B cell (primary cell): Measurements from ENCODE around the gene SLC6A1. TPM values are rescaled to one million over a fixed set of nuclear protein-coding genes. Genes with fewer than 3 reads are reported as not detected.

Experiments used
- ATAC-seq: fragments of 200-7000 bp; cut with Tn5 transposase; one replicate; pipeline ENCODE4 v1.10.0; 2021; ENCODE audit warnings: low read depth, mild to moderate bottlenecking, moderate number of reproducible peaks, moderate library complexity
- CTCF ChIA-PET: fragments of 350-600 bp; sonication (Branson Sonifier 250); formaldehyde crosslinking; loops from one replicate; lab custom pipeline; 2021; ENCODE audit warnings: antibody characterized with exemption, inconsistent platforms; lab: Charles Lee
- POLR2A ChIA-PET: fragments of 350-600 bp; sonication (Branson Sonifier 250); formaldehyde crosslinking; loops from one replicate; lab custom pipeline; 2021; ENCODE audit warnings: antibody characterized with exemption; lab: Charles Lee
- DNase-seq: peaks from one replicate; pipeline ENCODE4 v3.0.0; 2013
- H2AFZ ChIP-seq: 2 replicates; pipeline ENCODE4 v1.6.1; 2012; ENCODE audit warnings: mild to moderate bottlenecking, low read depth, low read length; ENCODE audit not compliant: insufficient read depth, poor library complexity, severe bottlenecking
- H3K27ac ChIP-seq, 2 donors: 1 replicate in 1 of 2; 2 replicates in 1 of 2; pipeline ENCODE4 v1.5.1; 2012 to 2013; ENCODE audit warnings: low read length in 2 of 2, mild to moderate bottlenecking in 2 of 2, moderate library complexity in 1 of 2
- H3K27me3 ChIP-seq, 4 experiments: fragments of 200-600 bp in 1 of 4; sonication (generic) in 1 of 4; replicated peaks in 1 of 4; 1 replicate in 2 of 4; 2 replicates in 2 of 4; pipeline versions ENCODE4 v1.6.1 to v1.7.0; 2013 to 2016; ENCODE audit warnings: low read length in 3 of 4, mild to moderate bottlenecking in 2 of 4, mixed read lengths in 1 of 4, moderate library complexity in 1 of 4; ENCODE audit not compliant: insufficient read depth in 4 of 4, control insufficient read depth in 3 of 4; ENCODE audit errors: control extremely low read depth in 1 of 4
- H3K36me3 ChIP-seq, 2 experiments: replicated peaks in 1 of 2; 1 replicate in 1 of 2; 2 replicates in 1 of 2; pipeline versions ENCODE4 v1.6.1 to v1.7.1; 2013; ENCODE audit warnings: low read length in 1 of 2; ENCODE audit not compliant: insufficient read depth in 2 of 2, control insufficient read depth in 1 of 2; ENCODE audit errors: control extremely low read depth in 1 of 2, extremely low read depth in 1 of 2
- H3K4me1 ChIP-seq, 2 donors: fragments of 200-600 bp in 1 of 2; sonication (generic) in 1 of 2; 1 replicate in 1 of 2; 2 replicates in 1 of 2; pipeline versions ENCODE4 v1.5.1 to v1.6.1; 2013 to 2017; ENCODE audit warnings: low read length in 2 of 2; ENCODE audit not compliant: control insufficient read depth in 2 of 2, insufficient read depth in 2 of 2
- H3K4me2 ChIP-seq: replicated peaks from 2 replicates; pipeline ENCODE3; 2012; ENCODE audit warnings: mild to moderate bottlenecking, low read depth, low read length; ENCODE audit not compliant: poor library complexity, severe bottlenecking
- H3K4me3 ChIP-seq, 5 experiments: fragments of 200-600 bp in 1 of 5; sonication (generic) in 1 of 5; 1 replicate in 3 of 5; 2 replicates in 2 of 5; pipeline versions ENCODE4 v1.5.1 to v1.7.0; 2011 to 2016; ENCODE audit warnings: low read length in 4 of 5, mild to moderate bottlenecking in 4 of 5, low read depth in 2 of 5, control low read depth in 1 of 5, moderate library complexity in 1 of 5; ENCODE audit not compliant: insufficient read depth in 1 of 5; ENCODE audit errors: control extremely low read depth in 1 of 5, extremely low read depth in 1 of 5
- H3K79me2 ChIP-seq: fragments of 200-600 bp; sonication (generic); one replicate; pipeline ENCODE4 v1.6.0; 2016; ENCODE audit warnings: low read length; ENCODE audit not compliant: control insufficient read depth, insufficient read depth
- H3K9ac ChIP-seq: fragments of 200-600 bp; sonication (generic); 2 replicates; pipeline ENCODE4 v1.6.1; 2017; ENCODE audit warnings: mild to moderate bottlenecking, low read length, moderate library complexity
- H3K9me3 ChIP-seq, 3 donors: one replicate each; pipeline versions ENCODE4 v1.6.1 to v1.7.1; 2013; ENCODE audit warnings: low read length in 2 of 3; ENCODE audit not compliant: control insufficient read depth in 2 of 3, insufficient read depth in 1 of 3; ENCODE audit errors: control extremely low read depth in 1 of 3
- H4K20me1 ChIP-seq: 2 replicates; pipeline ENCODE4 v1.6.0; 2012; ENCODE audit warnings: mild to moderate bottlenecking, low read length; ENCODE audit not compliant: insufficient read depth, control insufficient read depth, poor library complexity, severe bottlenecking
- H3K27ac Mint-ChIP-seq: one replicate; pipeline ENCODE4 v1.8.0; 2021; ENCODE audit warnings: mixed read lengths
- H3K27me3 Mint-ChIP-seq: one replicate; pipeline ENCODE4 v1.8.0; 2021; ENCODE audit warnings: mixed read lengths
- H3K4me1 Mint-ChIP-seq: one replicate; pipeline ENCODE4 v1.8.0; 2021; ENCODE audit warnings: mixed read lengths
- H3K4me3 Mint-ChIP-seq: one replicate; pipeline ENCODE4 v1.8.0; 2021; ENCODE audit warnings: mixed read lengths
- H3K9me3 Mint-ChIP-seq: one replicate; pipeline ENCODE4 v1.8.0; 2022; ENCODE audit warnings: mixed read lengths; ENCODE audit not compliant: insufficient read depth
- CTCF ChIP-seq: fragments of 200-600 bp; IDR thresholded peaks from one replicate; pipeline ENCODE4 v1.8.0; 2022; ENCODE audit warnings: antibody characterized with exemption, mild to moderate bottlenecking
- EZH2 ChIP-seq: IDR thresholded peaks from 2 replicates; pipeline ENCODE4 v1.6.1; 2012; ENCODE audit warnings: borderline replicate concordance, low read depth, mild to moderate bottlenecking, moderate library complexity, low read length; ENCODE audit not compliant: insufficient read depth, poor library complexity, severe bottlenecking
- WGBS: methylation state at CpG from one replicate; pipeline ENCODE4 v1.1.5; 2013; ENCODE audit warnings: missing lambda C conversion rate; ENCODE audit not compliant: insufficient coverage; 5-methylcytosine and 5-hydroxymethylcytosine counted together
- intact Hi-C: fragments of 100-400 bp; cut with micrococcal nuclease; formaldehyde crosslinking; loops from one replicate; pipeline ENCODE4 v1.10.0; 2022
- polyA plus RNA-seq: library from polyadenylated mRNA; depleted of rRNA; stranded (reverse); fragments of >200 nt; gene quantifications from 2 replicates; pipeline ENCODE4 v1.2.3, GENCODE V29; 2012
- total RNA-seq, 2 donors: library from RNA; stranded (reverse); fragments of 120-200 nt in 1 of 2; gene quantifications; 1 replicate in 1 of 2; 2 replicates in 1 of 2; pipeline versions ENCODE4 v1.2.3 to v1.2.4, GENCODE V29; 2013 to 2022

Gene SLC6A1
- total and polyA plus RNA-seq, 2 donors (not counting 1 experiment from before 2014, with no cell fraction given) = not detected

GRCh38 chr3:11035757-11036505, 43.4 kb downstream of the SLC6A1 start:
- Mint-ChIP-seq H3K27ac (no peak overlapping the region), H3K9me3 (no peaks in the 10 kb centered on the region), H3K4me3 (no peak overlapping the region), H3K4me1 (no peaks in the 10 kb centered on the region), H3K27me3 (peaks cover 47% of the 10 kb centered on the region)
- no peaks in the 10 kb centered on the region for H3K79me2 ChIP-seq
- POLR2A ChIA-PET = no interaction called here
- TF ChIP-seq EZH2 (no peak), CTCF (no peak)
- H4K20me1 ChIP-seq = no peaks in the 10 kb centered on the region
- H3K4me3 ChIP-seq = no peak overlapping the region
- no peak for ATAC-seq
- CTCF ChIA-PET = no interaction called here
- intact Hi-C loops = no loop called here
- WGBS = 84% methylated on average over 19 of the region's 19 CpGs
- no peak overlapping the region for H3K9ac ChIP-seq
- H3K27me3 ChIP-seq = peaks cover 0 to 24% (median 5%) of the 10 kb centered on the region in 4 experiments
- DNase-seq = no peak
- H3K36me3 ChIP-seq = no peaks in the 10 kb centered on the region
- H3K27ac ChIP-seq = no peak overlapping the region
- peaks cover 0 to 7% (median 0%) of the 10 kb centered on the region in 3 donors for H3K9me3 ChIP-seq
- H3K4me2 ChIP-seq = no peak overlapping the region
- no peak overlapping the region for H2AFZ ChIP-seq
- no peaks in the 10 kb centered on the region for H3K4me1 ChIP-seq

- Histone ChIP-seq H3K9ac (no peak overlapping the region), H3K4me3 (no peak overlapping the region), H4K20me1 (no peaks in the 10 kb centered on the region), H2AFZ (no peak overlapping the region), H3K36me3 (no peaks in the 10 kb centered on the region), H3K9me3 (peaks cover 0 to 7% (median 0%) of the 10 kb centered on the region in 3 donors), H3K79me2 (no peaks in the 10 kb centered on the region), H3K27ac (no peak overlapping the region), H3K4me1 (no peaks in the 10 kb centered on the region), H3K4me2 (no peak overlapping the region), H3K27me3 (peaks cover 0 to 22% (median 5%) of the 10 kb centered on the region in 4 experiments)
- POLR2A ChIA-PET = no interaction called here
- ATAC-seq = no peak
- intact Hi-C loops = no loop called here
- no peak overlapping the region for H3K27ac Mint-ChIP-seq
- CTCF ChIA-PET = no interaction called here
- WGBS = 10% methylated on average over 23 of the region's 24 CpGs
- no peaks in the 10 kb centered on the region for H3K9me3 Mint-ChIP-seq
- H3K4me3 Mint-ChIP-seq = no peak overlapping the region
- H3K27me3 Mint-ChIP-seq = peaks cover 45% of the 10 kb centered on the region
- no peak for DNase-seq
- no peaks in the 10 kb centered on the region for H3K4me1 Mint-ChIP-seq
- TF ChIP-seq EZH2 (no peak), CTCF (no peak)
Measured at GRCh38 chr3:11037241-11037873, 44.8 kb downstream of the SLC6A1 start.
